ENCODE results near the gene POU3F1.

The POU3F1 gene

DNA sequence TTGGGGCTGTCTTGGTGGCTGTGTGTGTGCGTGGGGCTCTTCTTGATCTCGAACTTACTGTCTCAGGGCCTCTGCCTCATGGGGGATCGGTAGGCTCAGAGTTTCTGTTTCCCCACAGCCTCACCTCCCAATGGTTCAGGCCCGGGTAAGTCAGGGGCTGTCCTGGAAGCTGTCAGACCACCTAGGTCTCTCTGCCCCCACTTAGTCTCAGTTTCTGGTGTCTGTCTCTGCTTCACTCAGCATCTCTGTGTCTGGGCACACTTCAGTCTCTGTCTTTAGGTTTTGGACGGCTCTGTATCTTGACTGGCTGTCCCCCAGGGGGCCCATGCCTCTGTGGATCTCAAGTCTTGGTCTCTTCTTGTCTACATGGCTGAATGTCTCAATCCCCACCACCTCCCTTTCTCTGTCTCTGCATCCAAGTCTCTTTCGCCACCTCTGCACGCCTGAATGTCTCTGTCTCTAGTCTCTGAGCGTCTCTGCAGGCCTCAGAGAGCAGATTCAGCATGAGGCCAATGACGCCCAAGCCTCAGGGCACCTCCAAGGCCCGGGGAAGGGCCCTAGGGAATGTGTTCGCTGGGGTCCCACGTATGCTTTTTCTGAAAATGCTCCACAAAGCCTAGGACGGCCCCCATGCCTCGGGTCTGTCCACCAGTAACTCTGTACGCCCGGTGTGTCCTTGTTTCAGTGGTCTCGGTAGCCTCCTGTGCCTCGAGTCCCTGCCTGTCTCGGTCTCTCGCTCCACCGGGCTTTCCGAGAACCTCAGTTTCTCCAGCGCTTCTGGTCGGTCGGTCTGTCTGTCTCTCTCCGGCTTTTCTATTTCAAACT lies 42.1 kb downstream of the POU3F1 start:
- DNase-seq (ENCODE audit: low read depth in 2 of 2), result no peak

DNA sequence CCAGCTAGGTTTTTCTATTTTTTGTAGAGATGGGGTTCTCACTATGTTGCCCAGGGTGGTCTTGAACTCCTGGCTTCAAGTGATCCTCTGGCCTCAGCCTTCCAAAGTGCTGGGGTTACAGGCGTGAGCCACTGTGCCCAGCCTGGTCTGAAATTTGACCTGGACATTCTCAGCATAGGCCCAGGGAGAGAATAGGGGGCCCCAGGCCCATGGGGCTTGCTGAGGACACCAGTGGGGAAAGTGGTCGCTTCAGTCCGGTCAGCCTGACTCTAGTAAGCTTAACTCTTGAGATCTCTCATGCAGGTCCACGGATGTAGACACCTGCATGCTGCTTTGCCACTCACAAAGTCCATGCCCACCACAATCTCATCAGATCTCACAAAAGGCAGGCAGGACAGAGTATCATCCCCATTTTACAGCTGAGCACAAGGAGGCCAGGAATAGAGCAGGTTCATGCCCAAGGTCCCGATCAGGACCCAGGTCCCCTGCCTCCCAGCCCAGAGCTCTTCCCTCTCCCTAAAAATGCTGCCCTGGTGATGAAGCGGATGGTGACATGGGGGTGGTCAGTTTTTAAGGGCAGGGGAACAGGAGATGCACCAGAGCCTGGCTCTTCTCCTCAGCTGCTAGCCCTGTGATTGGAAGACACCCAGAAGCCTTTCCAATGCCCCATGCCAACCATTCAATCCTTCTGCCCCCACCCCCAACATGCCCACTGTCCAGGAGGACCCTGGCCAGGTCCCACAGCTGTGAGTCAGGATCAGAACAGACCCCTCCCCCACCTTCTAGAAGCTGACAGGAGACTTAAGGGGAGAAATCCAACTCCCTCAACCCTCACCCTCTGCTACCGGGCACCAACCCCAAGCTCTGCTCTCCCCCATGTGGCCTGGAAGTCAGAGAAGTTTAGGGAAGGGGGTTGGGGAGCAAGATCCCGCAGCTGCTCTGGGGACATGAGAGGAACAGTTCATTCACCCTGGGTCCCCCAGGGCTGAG lies 43.0 kb downstream of the POU3F1 start:
- DNase-seq (ENCODE audit: low read depth in 2 of 2), result no peak

GRCh38 chr1:38000529-38001455 lies 45.8 kb downstream of the POU3F1 start:
- DNase-seq (ENCODE audit: low read depth in 2 of 2), result no peak

GRCh38 chr1:38000233-38000528 lies 46.4 kb downstream of the POU3F1 start:
- no peak for DNase-seq (ENCODE audit: low read depth in 2 of 2)

GRCh38 chr1:37999430-38000232 lies 47.0 kb downstream of the POU3F1 start:
- DNase-seq (ENCODE audit: low read depth in 2 of 2), result no peak

DNA sequence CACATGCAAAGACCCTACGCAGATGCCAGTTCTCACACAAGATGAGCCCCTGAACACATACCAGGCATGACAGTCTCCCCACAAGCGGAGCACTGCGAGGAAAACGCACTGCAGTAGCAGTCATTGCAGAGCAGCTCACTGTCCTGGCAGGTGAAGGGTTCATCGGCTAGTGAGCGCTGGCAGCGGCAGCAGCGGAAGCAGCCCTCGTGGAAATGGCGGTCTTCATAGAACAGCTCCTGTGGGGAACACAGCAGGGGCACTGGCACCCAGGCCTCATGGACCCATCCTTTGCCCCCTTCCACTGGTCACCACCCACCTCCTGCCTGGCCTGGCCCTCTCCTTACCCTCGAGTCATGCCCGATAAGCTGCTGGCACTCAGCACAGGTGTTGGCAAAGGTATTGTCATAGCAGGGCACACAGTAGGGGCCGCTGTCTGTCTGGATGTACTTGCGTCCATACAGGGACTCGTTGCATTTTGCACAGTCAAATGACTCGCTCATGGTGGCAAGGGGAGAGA lies 47.6 kb downstream of the POU3F1 start:
- DNase-seq (ENCODE audit: low read depth in 2 of 2), result no peak

- DNase-seq (ENCODE audit: low read depth in 2 of 2), result no peak
These were observed 48.3 kb downstream of the POU3F1 start for GRCh38 chr1:37998089-37998808.

DNA sequence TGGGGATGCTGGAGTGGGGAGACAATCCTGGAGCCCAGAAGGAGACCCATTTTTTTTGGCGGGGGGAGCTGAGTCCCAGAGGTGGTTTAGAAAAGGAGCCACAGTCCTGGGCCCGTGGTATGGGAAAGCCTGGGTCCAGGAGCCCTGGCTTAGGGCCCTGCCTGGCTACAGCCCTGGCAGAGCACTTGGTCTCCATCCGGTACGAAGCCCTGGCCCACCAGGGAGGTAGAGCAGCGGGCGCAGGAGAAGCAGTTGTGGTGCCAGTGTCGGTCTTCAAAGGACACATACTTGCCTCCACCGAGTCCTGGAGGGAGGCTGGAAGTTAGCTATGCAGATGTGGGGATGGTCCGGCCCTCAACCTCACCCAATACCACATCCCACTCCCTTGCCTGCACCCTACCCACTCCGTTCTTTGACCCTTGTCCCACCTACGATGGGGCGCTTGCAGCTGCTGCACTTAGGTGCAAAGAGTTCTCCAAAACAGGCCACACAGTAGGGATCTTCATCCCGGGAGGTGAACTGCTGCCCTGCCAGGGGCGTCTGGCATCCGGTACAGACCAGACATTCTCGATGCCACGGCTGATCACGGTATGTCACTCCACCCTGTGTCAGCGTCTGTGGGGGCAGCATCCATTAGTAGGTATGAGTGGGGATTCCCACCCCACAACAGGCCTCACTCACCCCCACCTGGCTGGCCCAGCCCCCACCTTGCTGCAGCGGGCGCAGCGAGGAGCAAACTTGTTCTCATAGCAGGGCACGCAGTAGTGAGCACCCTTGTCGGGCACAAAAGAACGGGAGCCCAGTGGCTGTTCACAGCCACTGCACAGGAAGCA lies 49.1 kb downstream of the POU3F1 start:
- no peak for DNase-seq (ENCODE audit: low read depth in 2 of 2)

DNA sequence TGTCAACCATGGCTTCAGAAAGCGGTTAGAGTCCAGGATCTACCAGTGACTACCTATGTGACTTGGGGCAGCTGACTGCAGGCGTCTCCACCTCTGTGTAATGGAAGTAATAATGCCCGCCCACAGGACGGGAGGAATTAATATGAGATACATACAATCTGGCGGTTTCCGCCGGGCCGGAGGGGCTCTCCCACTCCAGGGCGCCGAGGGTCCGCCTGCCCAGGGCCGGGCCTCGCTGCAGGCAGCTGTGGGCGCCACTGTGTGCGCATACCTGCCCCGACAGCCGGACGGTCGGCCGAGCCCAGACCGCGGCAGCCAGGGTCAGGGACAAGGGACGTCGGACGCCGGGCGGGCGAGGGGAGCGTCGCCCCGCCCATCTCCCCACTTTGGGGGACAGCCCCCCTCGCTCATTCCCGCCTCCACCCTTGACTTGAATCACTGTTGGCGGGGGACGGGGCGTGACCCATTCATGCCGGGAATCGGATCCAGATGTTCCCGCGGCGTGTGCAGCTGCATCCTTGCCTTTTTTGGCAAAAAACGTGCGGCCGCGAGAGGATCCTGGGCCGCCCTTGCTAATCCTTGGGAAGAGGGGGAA lies 50.7 kb downstream of the POU3F1 start:
- no peak for DNase-seq (ENCODE audit: low read depth in 2 of 2)

GRCh38 chr1:37994886-37995566 lies 51.6 kb downstream of the POU3F1 start:
- DNase-seq (ENCODE audit: low read depth in 2 of 2), result no peak

Measured in stimulated activated CD8-positive, alpha-beta memory T cell treated with anti-CD3 and anti-CD28 coated beads, Interleukin-2, amount 100 ng/mL, for 1 hour (primary cell).